ENCODE measurements around the gene ZC3H7B.
"Not testable (repeated sequence)": the region's sequence is repeated elsewhere in the genome, so short reads cannot be mapped to it uniquely, and the experiment has no call there.

Gene ZC3H7B, protein sequence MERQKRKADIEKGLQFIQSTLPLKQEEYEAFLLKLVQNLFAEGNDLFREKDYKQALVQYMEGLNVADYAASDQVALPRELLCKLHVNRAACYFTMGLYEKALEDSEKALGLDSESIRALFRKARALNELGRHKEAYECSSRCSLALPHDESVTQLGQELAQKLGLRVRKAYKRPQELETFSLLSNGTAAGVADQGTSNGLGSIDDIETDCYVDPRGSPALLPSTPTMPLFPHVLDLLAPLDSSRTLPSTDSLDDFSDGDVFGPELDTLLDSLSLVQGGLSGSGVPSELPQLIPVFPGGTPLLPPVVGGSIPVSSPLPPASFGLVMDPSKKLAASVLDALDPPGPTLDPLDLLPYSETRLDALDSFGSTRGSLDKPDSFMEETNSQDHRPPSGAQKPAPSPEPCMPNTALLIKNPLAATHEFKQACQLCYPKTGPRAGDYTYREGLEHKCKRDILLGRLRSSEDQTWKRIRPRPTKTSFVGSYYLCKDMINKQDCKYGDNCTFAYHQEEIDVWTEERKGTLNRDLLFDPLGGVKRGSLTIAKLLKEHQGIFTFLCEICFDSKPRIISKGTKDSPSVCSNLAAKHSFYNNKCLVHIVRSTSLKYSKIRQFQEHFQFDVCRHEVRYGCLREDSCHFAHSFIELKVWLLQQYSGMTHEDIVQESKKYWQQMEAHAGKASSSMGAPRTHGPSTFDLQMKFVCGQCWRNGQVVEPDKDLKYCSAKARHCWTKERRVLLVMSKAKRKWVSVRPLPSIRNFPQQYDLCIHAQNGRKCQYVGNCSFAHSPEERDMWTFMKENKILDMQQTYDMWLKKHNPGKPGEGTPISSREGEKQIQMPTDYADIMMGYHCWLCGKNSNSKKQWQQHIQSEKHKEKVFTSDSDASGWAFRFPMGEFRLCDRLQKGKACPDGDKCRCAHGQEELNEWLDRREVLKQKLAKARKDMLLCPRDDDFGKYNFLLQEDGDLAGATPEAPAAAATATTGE

DNA sequence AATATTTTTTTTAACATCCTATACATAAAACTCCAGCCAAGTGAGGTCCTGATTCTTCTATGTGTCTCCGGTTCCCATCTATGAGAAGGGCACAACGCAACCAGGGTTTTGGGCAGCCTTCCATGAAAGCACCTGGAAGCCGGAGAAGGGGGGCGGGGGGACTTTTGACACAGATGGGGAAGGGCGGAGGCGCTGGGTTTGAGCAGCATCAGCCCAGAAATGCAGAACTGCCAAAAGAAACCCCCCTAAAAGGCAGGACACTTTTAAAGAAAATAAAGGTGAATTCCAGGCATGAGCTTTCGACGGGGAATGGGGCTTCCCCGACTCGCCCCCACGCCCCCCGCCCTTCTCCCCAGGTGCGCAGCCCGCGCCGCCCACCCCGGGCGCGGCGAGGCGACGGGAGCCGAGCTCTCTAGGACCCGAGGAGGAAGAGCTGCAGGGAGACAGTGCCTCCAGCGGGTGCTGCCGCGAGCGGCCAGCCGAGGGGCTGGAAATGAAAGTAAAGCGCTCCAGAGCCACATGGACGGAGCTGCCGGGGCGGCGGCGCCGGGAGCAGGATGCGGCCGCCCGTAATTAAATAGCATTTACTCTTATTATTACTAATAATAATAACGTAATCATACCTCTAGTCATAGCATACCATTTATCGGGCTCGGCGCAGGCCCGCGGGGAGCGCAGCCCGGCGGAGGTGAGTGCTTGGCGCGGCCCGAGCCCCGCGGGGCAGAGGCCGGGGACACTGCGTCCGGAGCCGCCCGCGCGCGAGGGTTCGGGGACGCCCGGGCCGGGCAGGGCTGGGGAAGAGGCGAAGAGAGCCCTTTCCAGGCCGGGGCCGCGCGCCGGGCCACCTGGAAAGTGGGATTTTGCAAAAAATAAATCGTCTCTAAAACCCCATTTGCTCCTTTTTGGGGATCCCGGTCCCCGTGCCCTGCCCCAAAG lies at the start of gene ZC3H7B:
ZC3H7B (plus strand) TSS at position 441 of the 936 bp plus-strand sequence. CDS start 19,136 bp downstream, outside the sequence.
- peak; percentile 88 to 89 for DNase-seq

DNA sequence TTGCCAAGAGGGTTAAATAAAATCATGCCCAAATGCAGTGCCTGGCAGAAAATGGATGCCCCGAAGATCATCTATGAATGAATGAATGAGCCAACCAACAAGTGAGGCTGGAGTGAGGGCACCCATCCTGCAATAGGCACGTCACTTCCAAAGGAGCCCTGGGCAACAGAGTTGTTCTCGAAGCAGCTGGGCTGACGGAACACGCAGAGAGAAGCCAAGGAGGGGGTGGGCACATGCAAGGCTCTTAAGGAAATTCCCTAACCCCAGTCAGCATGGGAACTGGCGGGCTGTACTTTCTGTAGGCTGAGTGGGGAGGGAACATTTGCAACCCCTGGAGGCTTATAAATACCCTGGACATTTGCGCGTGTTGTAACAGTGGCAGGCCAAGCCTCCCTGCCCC lies 49.0 kb upstream of the ZC3H7B start:
- DNase-seq: no peak

DNA sequence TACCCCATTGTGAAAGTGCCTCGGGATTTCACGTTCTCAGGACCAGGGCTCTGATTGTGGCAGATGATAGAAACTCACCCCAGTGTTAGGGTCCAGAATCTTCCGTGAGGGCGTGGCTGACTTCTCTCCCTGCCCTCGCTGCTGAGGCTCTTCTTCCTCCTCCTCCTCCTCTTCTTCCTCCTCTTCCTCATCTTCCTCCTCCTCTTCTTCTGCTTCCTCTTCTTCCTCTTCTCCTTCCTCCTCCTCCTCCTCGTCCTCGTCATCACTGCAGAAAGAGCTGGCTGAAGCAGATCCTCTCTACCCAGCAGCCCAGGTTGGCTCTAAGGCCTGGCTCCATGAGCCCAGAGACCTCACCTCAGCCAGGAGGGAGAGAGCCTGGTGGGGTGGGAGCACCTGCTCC lies 47.1 kb upstream of the ZC3H7B start:
- no peak for DNase-seq

DNA sequence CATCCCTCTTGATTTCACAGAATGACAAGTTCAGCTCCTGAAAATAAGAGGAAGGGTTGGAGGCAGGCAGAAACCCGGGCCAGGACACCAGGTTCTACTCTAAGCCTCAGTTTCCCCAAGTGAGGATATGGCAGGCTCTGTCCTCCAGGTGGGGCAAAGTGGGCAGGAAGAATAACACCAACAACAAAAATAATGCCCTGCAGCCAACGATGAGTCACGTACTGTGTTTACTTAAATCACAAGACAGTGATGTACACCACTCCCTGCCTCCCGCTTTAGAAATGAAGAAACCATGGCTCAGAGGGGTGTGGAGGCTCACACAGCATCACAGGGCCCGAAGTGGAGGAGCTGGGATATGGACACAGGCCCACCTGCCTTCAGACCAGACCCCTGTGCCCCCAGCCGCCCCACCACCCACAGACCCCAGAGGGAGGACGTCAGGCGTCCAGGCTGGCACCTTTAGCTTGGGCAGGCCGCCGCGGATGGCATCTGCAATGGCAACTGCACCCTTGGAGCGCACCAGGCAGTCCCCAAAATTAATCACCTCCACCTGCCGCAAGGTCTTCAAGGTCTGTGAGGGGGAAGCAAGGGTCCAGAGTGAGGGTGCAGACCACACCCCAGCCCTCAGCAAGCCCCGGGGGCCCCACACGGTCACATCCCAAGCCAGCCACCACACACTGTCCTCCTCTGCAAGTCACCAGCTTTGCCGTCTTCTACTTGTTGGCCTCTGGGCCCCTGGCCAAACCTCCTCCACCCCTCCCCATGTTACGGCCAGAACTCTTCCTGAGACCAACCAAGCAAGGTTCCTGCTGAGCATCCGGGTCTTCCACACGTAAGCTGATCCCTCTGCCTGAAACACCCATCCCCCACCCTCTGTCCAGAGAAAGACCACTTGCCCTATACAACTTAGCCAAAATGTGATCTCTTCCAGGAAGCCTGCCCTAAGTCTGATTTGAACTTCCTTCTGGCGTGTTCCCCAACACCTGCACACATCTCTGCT lies 44.8 kb upstream of the ZC3H7B start:
- DNase-seq: no peak

DNA sequence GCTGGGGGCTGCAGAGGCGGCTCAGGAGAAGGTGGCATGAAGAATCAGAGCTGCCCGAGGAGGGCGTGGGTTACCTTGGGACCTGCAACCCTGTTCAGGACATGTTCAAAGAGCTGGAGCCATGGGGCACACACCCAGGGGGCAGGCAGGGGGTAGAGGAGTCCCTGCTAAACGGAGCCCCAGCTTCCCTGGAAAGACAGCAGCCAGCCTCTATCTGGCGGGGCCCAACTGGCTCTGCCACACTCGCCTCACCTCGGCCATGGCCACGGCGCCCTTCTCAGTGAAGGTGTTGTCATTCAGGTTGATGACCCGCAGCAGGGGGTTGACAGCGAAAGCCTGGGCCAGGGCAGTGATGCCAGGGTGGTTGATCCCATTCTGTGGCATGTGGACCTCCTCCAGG lies 43.6 kb upstream of the ZC3H7B start:
- no peak for DNase-seq

DNA sequence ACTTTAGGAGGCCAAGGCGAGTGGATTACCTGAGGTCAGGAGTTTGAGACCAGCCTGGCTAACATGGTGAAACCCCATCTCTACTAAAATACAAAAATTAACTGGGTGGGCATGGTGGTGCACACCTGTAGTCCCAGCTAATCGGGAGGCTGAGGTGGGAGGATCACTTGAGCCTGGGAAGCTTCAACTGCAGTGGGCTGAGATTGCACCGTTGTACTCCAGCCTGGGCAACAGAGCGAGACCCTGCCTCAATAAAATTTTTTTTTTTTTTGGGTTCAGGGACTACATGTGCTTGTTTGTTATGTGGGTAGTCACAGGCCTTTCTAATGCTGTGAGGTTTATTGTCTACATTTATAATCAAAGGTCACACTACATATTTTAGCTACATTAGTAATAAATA lies 41.6 kb upstream of the ZC3H7B start:
- DNase-seq: not testable (repeated sequence)

DNA sequence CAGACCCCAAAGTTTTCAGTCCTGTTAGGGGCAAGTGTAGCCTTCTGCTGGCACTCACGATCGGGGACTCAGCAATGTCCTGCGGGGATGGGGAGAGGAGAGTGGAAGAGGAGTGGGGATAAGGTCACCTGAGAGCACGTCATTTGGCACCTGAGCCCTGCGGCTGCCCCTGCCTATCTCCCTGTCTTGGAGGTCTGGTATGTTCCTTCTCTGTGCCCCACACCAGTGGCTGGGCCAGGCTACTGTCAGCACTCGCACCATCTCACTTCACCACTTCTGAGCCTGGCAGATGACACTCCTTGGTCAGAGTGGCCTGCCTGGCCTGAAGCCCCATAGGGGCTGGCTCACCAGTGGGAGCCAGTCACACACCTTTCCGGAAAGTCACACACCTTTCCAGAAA lies 40.5 kb upstream of the ZC3H7B start:
- no peak for DNase-seq

DNA sequence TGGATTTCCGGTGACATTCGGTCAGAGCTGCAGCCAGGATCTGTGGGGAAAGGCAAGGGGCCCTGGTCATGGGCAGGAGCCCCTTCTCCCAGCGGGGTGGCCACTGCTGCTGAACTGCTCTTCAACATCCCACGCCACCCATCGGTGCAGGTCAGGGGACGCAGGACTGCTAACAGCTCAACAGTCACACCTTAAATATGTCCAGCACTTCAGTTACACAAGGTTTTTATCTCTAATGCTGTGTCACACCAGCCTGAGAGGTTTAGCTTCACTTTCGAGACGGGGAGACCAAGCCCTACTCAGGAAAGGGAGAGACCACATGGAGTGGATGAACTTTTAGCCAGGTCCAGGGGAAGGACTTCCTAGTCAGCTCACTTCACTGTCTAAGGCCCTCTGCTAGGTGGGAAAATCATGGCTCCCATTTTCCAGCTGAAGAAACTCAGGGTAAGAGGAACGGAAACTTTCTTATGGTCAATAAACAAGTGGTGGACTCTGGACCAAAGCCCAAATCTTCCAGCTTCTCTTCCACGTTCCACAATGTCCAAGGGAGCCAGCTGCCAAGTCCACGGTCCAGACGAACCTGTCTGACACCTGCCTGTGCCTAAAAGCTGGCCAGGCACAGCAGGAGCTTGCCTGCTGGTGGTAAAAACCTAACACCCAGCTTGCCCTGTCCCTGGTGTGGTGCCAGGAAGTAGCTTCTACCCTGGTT lies 39.6 kb upstream of the ZC3H7B start:
- DNase-seq: no peak

DNA sequence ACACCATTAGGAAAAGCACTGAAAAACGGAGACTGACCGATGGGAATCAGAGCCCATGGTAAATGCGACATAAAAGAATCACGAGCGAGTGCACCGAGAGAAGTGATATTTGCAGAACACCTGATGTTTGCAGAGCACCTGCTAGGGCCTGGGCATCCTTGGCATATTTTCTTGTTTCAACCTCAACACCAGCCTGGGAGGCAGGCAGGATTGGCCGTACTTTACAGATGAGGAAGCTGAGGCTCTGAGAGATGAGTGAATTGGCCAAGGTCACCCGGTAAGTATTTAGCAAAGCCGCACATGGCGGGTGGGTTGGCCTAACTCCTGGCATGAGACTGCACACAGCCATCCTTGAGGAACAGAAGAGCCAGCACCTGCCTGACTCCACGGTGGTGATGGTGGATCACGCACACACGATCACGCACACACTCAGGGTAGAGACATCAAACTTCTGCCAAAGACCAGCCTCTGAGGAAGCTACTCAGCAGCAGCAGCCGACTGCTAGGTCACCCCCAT lies 39.0 kb upstream of the ZC3H7B start:
- no peak for DNase-seq

DNA sequence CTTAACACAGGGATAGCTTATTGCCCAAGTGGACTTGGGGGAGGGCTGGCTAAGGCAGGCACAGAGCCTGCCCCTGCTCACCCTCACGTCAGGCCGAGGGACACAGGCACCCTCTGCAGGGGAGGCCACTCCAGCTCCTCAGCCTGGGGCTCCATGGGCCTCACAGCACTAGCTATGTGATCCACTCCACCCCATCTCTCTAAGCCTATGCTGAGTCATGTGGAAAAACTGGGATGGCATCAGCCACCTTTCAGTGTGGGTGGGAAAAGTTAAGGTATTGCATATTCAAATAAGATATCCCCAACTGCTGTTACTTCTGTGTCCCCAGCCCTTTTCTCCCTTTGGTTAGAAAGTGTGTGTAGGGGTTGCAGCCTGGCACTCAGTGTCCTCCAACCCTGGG lies 37.6 kb upstream of the ZC3H7B start:
- DNase-seq: no peak

DNA sequence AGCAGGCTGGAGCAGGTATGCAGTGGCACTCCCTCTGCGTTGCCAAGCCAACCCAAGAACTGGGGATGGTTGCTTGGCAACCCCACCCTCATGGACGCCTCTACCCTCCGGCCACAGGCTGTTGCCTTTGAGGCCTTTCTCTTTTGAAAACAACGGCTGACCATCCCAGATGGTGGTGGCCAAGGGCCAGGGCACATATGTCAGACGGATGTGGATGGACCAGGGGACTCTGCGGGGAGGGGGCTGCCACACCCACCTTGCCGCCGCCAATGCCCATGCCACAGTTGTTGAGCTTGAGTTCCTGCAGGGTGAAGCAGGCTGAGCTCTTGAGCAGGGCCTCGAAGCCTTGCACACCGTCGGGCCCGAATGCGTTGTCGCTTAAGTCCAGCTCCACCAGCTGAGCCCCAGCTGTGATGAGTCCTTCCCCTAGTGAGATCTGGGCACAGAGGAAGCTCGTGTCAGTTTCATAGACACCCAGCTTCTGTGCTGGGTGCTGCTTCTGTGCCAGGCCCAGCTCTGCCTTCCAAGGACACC lies 36.9 kb upstream of the ZC3H7B start:
- no peak for DNase-seq

DNA sequence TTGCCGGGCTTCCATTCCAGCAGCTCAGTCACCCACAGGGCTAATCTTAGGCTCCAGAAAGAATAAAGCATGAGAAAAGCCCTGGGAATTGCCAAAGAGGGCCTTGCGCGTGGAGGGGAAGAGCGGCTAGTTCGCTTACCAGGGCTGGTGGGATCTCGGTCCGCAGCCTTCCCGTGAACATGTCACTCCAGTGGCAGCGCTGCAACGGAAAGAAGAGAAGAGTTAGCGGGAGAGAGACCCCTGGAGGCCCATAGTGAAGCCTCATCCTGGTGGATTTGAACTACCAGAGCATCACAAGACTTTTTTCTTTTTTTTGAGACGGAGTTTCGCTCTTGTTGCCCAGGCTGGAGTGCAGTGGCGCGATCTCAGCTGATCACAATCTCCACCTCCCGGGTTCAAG lies 33.4 kb upstream of the ZC3H7B start:
- no peak for DNase-seq

DNA sequence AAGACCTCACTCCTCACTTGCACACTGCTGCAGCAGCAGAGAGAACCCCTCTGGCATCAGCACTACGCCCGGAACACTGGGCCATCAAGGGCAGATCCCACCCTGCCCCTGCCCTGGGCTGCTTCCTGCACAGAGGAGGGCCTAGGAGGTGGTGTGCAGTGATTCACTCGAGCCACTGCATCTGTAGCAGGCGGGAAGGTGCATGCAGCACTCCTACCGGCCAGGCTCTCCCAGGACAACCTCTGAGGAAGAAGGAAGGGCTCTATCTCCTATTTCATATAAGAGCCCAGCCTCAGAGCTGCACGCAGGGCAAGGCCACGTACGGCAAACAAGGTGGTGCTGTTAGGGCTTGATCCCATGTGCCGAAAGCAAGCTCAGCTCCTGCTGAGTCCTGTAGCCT lies 29.5 kb upstream of the ZC3H7B start:
- DNase-seq: no peak

DNA sequence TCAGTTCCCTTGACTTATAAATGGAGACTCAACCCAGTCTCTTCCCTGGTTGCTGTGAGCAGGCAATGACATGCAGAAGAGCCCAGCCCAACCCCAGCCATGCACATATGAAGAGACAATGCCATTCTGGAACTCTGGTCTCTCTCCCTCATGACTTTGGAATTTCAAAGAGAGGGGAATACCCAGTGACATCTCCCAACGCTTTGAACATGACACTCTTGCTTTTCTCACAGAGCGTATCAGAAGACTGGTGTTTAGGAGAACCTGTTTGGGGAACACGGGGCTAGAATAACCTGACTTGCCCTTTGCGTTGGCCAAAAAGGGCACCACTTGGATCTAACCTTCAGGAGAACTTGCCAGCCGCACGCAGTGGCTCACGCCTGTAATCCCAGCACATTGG lies 28.2 kb upstream of the ZC3H7B start:
- no peak for DNase-seq

DNA sequence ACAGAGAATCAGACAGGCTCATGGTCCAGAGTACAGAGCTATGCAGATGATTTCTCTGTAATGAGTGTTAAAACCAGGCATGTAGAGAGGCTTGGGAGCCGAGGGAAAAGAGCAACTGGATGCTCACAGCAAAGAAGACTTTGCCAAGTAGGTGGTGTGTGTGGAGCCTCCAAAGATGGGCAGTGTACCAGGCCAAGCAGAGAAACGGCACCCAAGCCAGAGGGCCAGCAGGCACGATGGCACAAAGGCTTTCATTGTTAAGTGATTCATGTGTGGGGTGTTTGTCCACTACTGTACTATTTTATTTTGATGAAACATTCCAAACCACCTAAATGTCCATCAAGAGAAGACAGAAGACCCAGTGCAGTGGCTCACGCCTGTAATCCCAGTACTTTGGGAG lies 26.5 kb upstream of the ZC3H7B start:
- no peak for DNase-seq

DNA sequence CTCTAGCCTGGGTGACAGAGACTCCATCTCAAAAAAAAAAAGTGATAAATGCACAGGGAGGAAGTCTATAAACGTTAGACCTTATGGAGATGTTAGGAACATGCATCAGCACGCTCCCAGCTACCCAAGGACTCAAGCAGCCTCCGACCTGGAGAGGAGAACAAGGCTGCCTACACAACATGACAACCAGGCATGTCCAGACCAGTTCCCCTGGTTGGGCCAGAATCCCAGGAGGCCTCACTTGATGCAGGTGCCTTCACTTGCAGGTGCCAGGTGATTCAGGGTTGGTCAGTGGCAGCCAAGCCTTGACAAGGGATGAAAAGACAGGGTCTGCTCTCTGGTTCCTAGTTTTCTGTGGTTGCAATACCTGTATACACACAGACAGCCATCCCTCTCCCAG lies 21.3 kb upstream of the ZC3H7B start:
- no peak for DNase-seq

DNA sequence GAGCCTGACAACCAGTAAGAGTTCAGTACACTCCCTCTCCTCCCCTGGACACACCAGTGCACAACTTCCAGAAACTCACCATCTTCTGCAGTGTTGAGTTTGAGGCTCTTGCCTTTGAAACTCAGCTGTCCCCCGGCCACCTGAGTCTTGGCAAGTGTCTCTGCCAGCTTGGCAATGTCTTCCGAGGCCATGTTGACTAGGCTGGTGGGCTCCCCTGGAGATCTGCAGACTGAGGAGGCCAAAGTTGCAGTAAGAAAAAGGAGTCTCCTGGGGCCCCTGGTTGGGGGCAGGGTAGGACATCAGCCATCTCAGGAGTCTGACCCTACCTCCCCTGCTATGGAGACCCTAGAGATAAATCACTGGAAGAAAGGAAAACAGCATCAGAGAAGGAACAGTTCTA lies 20.5 kb upstream of the ZC3H7B start:
- no peak for DNase-seq

DNA sequence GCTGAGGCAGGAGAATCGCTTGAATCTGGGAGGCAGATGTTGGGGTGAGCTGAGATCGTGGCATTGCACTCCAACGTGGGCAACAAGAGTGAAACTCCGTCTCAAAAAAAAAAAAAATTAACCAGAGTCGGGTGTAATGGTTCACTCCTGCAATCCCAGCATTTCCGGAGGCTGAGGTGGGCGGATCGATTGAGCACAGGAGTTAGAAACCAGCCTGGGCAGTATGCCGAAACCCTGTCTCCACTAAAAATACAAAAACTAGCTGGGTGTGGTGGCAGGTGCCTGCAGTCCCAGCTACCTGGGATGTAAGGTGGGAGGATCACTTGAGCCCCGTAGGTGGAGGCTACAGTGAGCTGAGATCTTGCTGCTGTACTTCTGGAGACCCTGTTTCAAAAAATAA lies 16.9 kb upstream of the ZC3H7B start:
- no peak for DNase-seq

DNA sequence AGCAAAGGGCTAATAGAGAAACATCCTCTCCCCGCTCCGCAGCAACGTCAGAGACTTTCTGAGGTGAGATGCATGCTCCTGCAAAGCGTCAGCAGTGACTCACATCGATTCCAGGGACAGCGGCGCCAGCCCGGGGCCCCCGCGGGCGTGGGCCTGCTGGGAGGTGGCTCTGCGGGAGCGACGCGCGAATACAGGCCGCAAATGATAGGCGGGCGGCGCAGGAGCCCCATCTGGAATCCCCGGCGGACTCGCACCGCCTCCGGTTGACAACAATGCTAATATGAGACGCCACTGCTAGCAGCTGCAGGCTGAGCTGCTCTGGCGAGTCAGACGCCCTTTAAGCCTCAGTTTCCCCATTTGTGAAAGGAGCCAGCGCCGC lies 15.9 kb upstream of the ZC3H7B start:
- peak; percentile 82 to 83 for DNase-seq

Measured in CD4-positive, alpha-beta T cell treated with Interleukin-1 beta for 1 hour (primary cell).